Activated naive CD4-positive, alpha-beta T cell treated with Interleukin-2 at 50 U/mL for 16 hours (primary cell): Measurements from ENCODE around the gene MAOB.
"Not testable (repeated sequence)": the region's sequence is repeated elsewhere in the genome, so short reads cannot be mapped to it uniquely, and the experiment has no call there.

ENCODE experiments used
- DNase-seq: peaks from one replicate; pipeline ENCODE4 v3.0.0-alpha.2; 2020

The MAOB gene

GRCh38 chrX:43750248-43750676 is 132.0 kb downstream of the MAOB start:
- peak; percentile 29 for DNase-seq

GRCh38 chrX:43747476-43747875 is 134.8 kb downstream of the MAOB start:
- DNase-seq = no peak

- no peak for DNase-seq
Observed at GRCh38 chrX:43745938-43746721, 136.1 kb downstream of the MAOB start.

- no peak for DNase-seq
Observed at GRCh38 chrX:43744284-43744683, 138.0 kb downstream of the MAOB start.

- no peak for DNase-seq
Observed at GRCh38 chrX:43743100-43743822, 139.0 kb downstream of the MAOB start.

GRCh38 chrX:43741843-43742573 is 140.2 kb downstream of the MAOB start:
- DNase-seq = no peak

- DNase-seq = no peak
Observed at GRCh38 chrX:43735957-43736356, 146.3 kb downstream of the MAOB start.

GRCh38 chrX:43735534-43735933 is 146.7 kb downstream of the MAOB start:
- no peak for DNase-seq

GRCh38 chrX:43734444-43734843 is 147.8 kb downstream of the MAOB start:
- no peak for DNase-seq

- DNase-seq = no peak
Observed at GRCh38 chrX:43733699-43734098, 148.6 kb downstream of the MAOB start.

- no peak for DNase-seq
Observed at GRCh38 chrX:43731086-43731485, 151.2 kb downstream of the MAOB start.

GRCh38 chrX:43728966-43729365 is 153.3 kb downstream of the MAOB start:
- no peak for DNase-seq

GRCh38 chrX:43728002-43728401 is 154.2 kb downstream of the MAOB start:
- no peak for DNase-seq

GRCh38 chrX:43727254-43727653 is 155.0 kb downstream of the MAOB start:
- not testable (repeated sequence) for DNase-seq

GRCh38 chrX:43725227-43725626 is 157.0 kb downstream of the MAOB start:
- not testable (repeated sequence) for DNase-seq

- DNase-seq = no peak
Observed at GRCh38 chrX:43720961-43721360, 161.3 kb downstream of the MAOB start.

- DNase-seq = no peak
Observed at GRCh38 chrX:43720082-43720481, 162.2 kb downstream of the MAOB start.

GRCh38 chrX:43718956-43719355 is 163.3 kb downstream of the MAOB start:
- no peak for DNase-seq

- DNase-seq = no peak
Observed at GRCh38 chrX:43718546-43718945, 163.7 kb downstream of the MAOB start.

- no peak for DNase-seq
Observed at GRCh38 chrX:43718081-43718480, 164.2 kb downstream of the MAOB start.

GRCh38 chrX:43717161-43717560 is 165.1 kb downstream of the MAOB start:
- no peak for DNase-seq

- no peak for DNase-seq
Observed at GRCh38 chrX:43716696-43717095, 165.6 kb downstream of the MAOB start.
